GM20000 (cell line): ENCODE data around the gene ZNF48.

Source experiments
- DNase-seq: peaks from one replicate; pipeline ENCODE4 v3.0.0; 2012; ENCODE audit warnings: low spot score
- CTCF ChIP-seq: IDR thresholded peaks from 2 replicates; pipeline ENCODE4 v1.5.1; 2012; ENCODE audit warnings: mild to moderate bottlenecking, control low read depth; ENCODE audit errors: extremely low read depth, missing control alignments

ZNF48 gene

GRCh38 chr16:30449116-30449435, 53.9 kb downstream of the ZNF48 start:
- no peak for TF ChIP-seq CTCF
- DNase-seq = no peak
